T-helper 9 cell (primary cell): Measurements from ENCODE around the gene ALDH2.
"Not testable (repeated sequence)": the region's sequence is repeated elsewhere in the genome, so short reads cannot be mapped to it uniquely, and the experiment has no call there.

Source experiments
- DNase-seq: peaks from one replicate; pipeline ENCODE4 v3.0.0-alpha.2; 2020

The ALDH2 gene

DNA sequence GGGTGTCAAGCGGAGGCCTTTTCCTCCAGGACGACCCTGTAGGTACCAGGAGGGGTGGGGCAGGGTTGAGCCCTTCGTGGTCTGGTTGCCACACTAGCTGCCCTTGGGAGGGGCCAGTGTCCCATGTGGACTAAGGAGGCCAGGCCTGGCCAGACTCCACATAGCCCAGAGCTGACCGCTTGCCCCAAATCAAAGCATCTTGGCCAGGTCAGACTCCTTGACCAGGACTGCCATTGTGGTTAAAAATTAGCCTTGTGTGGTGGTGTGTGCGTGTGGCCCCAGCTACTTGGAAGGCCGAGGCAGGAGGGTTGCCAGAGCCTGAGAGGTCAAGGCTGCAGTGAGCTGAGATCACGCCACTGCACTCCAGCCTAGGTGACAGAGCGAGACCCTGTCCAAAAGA, 24.8 kb downstream of the ALDH2 start:
- DNase-seq = no peak

DNA sequence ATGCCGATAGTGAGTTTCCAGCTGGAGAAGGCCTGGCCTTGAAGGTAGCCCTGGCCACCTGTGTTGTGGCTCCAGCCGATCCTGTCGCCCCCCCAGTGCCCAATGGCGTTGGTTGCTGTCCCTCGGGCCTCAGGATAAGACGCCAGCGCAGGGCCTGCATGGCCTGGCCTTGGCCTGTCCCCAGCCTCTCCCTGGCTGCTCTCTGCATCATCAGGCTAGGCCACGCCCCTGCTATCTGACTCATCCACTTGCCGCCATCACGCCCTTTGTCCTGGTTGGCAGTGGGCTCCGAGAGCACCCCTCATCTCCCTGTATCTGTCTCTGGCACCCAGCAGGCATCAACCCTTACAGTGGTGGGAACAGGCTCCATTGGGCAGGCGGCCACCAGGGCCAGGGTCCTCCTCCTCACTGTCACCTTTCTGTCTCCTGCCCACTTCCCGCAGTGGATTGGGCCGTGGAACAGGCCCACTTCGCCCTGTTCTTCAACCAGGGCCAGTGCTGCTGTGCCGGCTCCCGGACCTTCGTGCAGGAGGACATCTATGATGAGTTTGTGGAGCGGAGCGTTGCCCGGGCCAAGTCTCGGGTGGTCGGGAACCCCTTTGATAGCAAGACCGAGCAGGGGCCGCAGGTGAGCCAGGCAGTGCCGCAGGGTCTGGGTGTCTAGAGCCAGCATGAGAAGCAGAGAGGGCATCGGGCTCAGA, 25.6 kb downstream of the ALDH2 start:
- no peak for DNase-seq

DNA sequence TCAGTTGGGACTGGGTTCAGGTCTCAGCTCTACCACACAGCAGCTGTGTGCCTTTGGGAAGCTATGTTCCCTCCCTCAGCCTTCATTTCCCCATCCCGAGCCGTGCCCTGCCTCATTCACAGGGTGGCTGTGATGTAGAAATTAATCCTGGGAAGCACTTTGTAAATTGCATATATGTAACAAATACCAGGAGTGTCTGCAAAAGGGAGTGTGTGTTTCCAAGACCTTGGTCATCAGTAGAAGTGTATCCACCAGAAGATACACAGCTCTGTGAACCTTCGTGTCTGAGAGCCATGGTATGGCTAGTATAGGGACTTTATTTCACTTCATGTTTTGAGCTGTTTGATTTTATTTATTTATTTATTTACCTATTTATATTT, 26.1 kb downstream of the ALDH2 start:
- DNase-seq = no peak

DNA sequence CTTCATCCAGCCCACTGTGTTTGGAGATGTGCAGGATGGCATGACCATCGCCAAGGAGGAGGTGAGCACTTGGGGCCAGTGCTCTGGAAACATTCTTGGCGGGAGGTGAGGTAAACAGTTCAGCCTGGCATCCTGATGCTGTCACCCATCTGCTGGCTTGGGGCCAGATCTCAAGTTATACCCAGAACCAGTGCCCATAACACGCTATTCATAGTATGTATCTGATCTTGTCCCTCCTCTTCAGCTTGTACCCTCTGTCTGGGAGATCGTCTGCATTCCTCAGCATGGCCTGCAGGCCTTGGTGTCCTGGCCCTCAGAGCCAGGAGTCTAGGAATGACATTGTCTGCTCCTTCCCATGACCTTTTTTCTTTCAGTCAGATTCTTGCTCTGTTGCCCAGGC, 31.4 kb downstream of the ALDH2 start:
- no peak for DNase-seq

DNA sequence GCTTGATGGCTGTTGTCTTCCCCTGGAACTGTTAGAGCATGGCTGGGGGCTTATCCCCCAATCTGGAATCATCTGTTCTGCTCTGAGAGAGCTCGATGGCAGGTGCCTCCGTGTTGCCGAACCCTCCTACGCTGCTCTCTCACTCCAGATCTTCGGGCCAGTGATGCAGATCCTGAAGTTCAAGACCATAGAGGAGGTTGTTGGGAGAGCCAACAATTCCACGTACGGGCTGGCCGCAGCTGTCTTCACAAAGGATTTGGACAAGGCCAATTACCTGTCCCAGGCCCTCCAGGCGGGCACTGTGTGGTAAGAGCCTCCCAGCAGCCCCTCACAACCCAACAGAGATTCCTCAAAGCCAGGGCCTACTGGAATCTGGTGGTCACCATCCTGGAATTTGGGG, 33.0 kb downstream of the ALDH2 start:
- DNase-seq = no peak

DNA sequence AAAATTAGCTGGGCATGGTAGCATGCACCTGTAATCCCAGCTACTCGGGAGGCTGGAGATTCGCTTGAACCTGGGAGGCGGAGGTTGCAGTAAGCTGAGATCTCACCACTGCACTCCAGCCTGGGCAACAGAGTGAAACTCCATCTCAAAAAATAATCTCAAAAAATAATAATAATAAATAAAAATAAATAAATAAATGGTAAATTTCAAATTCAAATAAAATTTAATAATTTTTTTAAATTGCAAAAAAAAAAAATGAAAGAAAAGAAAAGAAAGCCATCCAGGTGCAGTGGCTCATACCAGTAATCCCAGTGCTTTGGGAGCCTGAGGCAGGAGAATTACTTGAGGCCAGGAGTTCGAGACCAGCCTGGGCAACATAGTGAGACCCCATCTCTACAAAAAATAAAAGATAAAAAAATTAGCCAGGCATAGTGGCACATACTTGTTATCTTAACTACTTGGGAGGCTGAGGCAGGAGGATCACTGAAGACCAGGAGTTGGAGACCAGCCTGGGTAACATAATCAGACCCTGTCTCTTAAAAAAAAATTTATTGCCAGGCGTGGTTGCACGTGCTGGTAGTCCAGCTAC, 36.4 kb downstream of the ALDH2 start:
- DNase-seq = no peak

DNA sequence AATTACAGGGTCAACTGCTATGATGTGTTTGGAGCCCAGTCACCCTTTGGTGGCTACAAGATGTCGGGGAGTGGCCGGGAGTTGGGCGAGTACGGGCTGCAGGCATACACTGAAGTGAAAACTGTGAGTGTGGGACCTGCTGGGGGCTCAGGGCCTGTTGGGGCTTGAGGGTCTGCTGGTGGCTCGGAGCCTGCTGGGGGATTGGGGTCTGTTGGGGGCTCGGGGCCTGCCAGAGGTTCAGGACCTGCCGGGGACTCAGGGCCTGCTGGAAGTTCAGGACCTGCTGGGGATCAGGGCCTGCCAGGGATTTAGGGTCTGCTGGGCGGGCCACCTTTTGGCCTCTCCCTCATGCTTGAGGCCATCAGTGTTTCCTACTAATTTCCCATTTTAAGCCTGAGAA, 37.1 kb downstream of the ALDH2 start:
- no peak for DNase-seq

DNA sequence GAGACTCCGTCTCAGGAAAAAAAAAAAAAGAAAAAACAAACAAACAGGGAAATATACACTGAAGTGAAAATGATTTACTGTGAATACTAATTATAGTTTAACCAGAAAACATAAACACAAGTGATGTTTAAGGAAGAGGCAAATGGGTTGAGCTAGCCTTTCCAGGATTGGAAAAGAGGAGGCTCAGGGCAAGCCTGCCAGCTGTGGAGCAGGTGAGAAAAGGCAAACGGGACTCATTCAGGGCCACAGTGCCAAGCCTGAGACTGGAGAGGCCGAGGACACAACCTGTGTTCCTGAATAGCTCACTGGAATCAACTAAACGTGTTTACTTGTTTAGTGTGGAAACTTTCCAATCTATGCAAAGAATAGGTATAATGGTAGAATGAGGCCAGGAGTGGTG, 39.6 kb downstream of the ALDH2 start:
- DNase-seq = no peak

DNA sequence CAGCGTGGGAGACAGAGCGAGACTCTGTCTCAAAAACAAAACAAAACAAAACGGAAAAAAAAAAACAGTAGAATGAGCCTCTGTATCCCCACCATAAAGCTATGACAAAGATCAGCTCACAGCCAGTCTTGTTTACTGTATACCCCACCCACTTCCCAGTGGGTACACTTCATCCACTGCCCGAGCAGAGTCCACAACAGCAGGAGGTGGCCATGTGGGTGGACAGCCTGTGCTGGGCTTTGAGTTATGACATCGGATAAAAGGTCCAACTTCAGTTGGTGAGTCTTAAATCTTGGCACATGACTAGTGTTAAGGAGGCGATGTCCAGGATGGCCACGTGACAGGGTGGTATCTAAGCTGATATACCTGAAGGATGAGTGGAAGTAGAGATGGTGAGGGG, 40.5 kb downstream of the ALDH2 start:
- no peak for DNase-seq

DNA sequence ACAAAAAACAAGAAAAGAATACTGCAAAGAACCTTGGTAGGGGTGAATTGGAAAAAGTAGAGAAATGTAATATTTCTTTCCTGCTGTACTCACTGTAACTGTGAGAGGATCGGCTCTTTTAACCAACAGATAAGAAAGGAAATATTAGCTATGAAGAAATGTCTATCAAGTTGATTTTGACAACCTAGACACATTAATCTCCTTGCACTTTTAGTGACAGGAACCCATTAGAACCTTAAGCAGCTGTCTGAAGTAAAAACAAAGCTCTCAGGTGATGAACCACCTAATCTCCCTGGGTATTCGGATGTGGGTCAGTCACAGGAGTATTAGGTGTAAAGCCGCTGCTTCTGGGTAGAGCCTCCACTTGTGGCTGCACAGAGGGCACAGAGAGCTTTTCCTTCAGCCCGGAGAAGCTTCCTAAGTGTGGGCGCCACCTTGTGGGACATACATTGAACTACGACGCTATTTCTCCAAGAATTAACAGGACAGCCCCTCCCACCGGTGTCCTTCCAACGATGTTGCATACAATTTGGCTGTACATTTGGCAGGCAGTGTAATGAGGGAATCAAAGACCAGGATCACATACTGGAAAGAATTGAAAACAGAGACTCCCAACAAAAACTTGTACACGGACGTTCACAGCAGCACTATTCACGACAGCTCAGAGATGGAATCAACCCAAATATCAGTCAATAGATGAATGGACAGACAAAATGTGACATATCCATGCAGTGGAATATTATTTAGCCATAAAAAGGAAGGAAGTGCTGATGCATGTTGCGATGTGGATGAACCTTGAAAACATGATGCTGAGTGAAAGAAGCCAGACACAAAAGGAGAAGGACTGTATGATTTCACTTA, 46.4 kb downstream of the ALDH2 start:
- DNase-seq = peak; percentile 46

DNA sequence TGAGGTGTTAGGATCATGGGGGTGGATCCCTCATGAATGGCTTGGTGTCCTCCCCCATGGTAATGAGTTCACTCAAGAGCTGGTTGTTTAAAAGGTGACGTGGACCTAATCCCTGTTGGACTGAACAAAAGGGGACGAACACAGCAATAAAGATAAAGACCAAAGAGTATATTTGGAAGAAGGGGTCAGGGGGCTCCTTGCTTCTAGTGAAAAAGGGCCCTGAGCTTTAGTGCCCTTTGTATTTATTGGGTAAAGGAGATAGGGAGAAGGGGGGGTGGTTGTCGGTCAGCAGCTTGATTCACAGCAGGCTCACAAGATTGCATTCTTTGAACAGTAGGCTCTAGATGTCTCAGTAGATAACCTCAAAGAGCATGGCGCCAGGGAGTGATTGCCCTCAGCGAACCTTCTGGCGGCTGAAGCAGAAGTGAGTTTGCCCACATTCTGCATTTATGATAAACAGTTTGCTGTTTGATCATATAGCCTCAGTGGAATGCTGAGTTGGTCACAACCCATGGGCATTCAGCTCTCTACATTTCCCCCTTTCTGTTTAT, 49.4 kb downstream of the ALDH2 start:
- no peak for DNase-seq

DNA sequence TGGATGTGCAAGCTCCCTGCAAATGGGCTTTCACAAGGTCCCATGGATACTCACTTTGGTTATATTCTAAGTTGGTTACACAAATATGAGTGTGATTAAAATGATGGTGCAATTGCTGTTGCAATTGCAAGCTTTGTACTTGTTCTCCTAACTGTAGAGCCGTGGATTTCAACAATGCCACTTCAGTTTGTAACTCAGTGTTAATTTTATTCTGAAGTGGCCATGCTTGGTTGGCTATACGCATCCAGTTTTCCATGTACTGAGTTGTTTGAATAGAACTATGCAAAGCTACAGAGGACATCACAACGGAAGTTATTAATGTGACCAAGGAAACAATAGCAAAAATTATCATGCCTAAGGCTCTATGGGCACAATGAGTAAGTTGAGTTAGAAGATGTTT, 50.2 kb downstream of the ALDH2 start:
- not testable (repeated sequence) for DNase-seq

DNA sequence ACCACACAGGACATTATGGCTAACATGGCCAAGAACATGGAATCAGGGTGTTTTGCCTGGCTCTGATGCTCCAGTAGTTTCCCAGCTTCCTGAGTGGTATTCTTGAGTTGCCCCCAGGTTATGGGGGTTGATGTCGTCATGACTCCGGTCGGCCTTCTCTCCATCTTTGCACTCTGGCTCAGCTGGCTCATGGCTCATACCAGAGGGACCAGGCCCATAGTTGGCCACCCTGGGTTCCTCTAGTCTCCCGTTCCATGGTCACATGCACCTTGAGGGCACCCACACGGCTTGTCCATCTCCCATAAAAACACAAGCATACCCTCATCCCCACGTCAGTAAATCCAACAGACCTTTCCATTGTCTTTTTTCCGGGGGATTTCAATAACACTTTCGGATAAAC, 51.6 kb downstream of the ALDH2 start:
- DNase-seq = no peak

DNA sequence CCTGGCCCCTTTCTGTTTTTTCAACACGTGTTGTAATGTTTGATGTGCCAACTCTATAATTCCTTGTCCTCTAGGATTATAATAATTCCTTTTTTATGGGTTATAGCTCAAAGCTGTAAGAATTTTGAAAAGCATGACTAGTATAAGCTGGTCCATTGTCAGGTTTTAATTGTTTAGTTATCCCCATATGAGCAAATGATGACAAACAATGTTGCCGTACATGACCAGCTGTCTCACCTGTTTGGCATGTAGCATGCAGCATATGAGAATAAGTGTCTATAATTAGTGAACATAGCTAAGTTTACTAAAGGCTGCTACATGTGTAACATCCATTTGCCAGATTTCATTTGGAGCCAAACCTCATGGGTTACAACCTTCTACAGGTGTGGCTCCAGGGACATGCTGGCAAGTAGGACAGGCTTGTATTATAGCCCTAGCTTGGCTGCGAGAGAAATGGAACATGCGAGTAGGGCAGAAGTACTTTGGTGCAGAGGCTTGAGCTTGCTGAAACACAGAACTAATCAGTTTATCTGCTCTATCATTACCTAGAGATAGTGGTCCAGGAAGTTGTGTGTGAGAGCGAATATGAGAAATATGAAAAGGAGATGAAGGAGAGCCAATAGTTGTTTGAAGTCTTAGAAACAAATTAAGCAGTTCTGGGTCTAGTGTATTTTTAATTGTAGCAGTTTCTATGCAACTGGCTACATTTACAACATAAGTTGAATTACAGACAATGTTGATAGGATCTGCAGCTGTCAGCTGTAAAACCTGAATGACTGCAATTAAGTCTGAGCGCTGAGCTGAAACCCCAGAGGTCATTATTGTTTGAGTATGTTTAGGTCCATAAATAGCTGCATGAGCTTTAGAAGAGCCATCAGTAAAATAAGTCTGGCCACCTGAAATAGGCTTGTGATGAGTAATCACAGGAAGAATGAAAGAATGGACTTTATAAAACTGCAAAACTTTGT, 52.7 kb downstream of the ALDH2 start:
- no peak for DNase-seq

DNA sequence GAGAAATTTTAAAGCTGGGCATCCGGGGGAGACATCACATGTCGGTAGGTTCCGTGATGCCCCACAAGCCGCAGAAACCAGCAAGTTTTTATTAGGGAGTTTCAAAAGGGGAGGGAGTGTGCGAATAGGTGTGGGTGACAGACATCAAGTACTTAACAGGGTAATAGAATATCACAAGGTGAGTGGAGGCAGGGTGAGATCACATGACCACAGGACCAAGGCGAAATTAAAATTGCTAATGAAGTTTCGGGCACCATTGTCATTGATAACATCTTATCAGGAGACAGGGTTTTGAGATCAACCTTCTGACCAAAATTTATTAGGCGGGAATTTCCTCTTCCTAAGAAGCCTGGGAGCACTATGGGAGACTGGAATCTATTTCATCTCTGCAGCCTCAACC, 54.1 kb downstream of the ALDH2 start:
- DNase-seq = not testable (repeated sequence)

DNA sequence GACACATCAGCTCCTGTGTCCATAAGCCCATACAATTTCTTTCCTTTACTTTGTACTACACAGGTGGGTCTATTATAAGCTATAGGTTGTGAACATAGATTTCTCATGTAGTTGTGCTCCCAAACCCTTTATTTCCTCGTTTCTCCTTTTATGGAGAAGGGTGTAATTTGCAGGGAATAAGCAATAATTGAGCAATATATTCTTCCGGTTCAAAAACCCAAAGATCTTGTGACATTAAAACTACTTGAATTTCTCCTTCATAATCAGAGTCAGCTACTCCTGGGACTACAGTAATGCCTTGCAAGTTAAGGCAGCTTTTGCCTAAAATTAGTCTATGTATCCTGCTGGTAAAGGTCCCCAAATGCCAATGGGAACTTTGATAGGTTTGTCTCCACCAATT, 56.2 kb downstream of the ALDH2 start:
- DNase-seq = no peak

DNA sequence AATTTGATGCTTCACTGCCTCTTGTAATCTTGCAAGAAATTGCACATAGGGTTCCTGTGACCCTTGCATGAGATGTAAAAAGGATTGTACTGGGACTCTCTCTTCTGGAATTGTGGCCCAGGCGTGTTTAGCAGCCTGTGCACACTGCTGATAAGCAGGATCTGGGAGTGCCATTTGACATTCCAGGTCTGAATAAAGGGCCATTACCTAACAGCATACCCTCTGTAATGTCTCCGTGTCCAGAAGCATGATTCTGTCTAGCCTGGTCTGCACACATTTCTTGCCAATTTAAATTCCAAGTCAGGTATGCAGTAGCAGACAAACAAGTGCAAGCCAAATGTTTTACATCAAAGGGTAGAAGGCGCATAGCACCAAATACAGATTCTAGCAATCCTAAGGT, 57.2 kb downstream of the ALDH2 start:
- DNase-seq = no peak

DNA sequence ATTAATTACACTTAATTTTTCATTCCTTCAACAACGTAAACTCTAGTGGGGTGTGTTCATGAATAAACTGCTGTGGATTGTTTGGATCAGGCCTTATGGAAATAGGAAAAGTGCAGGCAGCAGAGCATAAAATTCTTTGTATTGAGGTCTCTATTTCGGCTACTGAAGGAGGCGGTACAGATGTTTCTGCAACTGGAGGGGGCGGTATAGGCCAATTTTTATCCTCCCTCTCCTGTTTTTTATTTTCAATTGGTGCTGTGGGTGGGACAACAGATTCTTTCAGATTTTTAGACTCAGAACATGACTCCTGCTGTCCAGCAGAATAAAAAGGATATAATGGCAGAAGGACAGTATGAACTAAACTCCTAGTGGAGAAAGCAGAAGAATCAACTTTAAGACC, 57.6 kb downstream of the ALDH2 start:
- not testable (repeated sequence) for DNase-seq

DNA sequence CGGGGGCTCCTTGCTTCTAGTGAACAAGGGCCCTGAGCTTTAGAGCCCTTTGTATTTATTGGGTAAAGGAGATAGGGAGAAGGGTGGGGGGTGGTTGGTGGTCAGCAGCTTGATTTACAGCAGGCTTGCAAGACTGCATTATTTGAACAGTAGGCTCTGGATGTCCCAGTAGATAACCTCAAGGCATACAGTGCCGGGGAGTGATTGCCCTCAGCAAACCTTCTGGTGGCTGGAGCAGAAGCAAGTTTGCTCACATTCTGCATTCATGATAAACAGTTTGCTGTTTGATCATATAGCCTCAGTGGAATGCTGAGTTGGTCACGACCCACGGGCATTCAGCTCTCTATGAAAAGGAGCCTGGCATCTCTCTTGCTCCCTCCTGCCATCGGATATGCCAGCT, 58.8 kb downstream of the ALDH2 start:
- DNase-seq = no peak

DNA sequence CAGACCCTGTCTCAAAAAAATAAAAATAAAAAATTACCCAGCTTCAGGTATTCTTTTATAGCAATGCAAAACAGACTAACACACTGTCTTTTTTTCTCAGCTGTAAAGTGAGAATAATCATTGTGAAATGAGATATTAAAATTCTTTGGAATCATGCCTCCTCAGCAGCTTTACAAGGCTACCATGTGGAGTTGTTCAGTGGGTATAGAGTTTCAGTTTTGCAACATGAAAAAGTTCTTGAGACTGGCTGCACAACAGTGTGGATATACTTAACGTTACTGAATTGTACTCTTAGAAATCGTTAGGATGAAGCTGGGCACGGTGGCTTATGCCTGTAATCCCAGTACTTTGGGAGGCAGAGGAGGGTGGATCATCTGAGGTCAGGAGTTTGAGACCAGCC, 59.6 kb downstream of the ALDH2 start:
- DNase-seq = no peak

DNA sequence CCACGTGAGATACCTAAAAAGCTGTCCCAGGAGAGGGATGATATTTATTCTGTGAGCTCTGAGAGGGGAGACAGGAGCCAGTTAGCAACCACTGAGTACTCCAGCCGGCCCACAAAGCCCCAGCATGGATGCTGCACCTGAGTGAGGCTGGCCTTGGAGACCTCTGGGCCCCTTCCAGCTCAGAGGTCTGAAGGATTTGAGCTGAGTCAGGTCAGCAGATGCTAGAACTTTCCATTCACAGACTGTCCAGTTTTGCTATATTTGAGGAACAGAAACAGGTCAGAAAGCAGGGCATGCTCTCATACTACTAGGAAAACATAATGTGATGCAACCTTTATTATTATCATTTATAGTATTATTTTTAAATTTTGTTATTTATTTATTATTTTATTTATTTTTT, 60.3 kb downstream of the ALDH2 start:
- no peak for DNase-seq

DNA sequence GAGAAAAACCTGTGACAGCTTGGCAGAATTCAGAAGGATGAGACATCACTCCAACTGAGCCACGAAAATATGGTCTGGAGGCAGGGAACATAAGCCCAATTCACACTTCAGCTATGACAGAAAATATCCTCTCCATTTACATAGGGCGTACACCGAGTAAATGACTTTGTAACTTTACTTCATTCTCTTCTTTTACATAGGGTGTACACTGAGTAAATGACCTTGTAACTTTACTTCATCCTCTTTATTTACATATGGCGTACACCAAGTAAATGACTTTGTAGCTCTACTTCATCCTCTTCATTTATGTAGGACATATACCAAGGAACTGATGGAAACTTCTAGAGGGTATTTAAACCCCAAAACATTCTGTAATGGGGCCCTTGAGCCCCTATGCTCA, 61.2 kb downstream of the ALDH2 start:
- DNase-seq = no peak
